GM18520 (cell line): ENCODE results near the gene BANP.
"Not testable (repeated sequence)": the region's sequence is repeated elsewhere in the genome, so short reads cannot be mapped to it uniquely, and the experiment has no call there.

Source experiments
- ATAC-seq: cut with Tn5 transposase; IDR thresholded peaks from one replicate; pipeline ENCODE4 v1.9.1; 2021; ENCODE audit not compliant: unreplicated experiment

The BANP gene

GRCh38 chr16:87926246-87927194 lies 24.7 kb upstream of the BANP start:
- no peak for ATAC-seq

- no peak for ATAC-seq
Measured at GRCh38 chr16:87927195-87927562, 24.1 kb upstream of the BANP start.

- ATAC-seq: no peak
Measured at GRCh38 chr16:87929986-87930385, 21.2 kb upstream of the BANP start.

GRCh38 chr16:87930456-87930855 lies 20.8 kb upstream of the BANP start:
- no peak for ATAC-seq

GRCh38 chr16:87931504-87931903 lies 19.7 kb upstream of the BANP start:
- no peak for ATAC-seq

GRCh38 chr16:87932475-87933139 lies 18.6 kb upstream of the BANP start:
- ATAC-seq: not testable (repeated sequence)

- no peak for ATAC-seq
Measured at GRCh38 chr16:87933140-87933495, 18.1 kb upstream of the BANP start.

GRCh38 chr16:87934752-87935425 lies 16.3 kb upstream of the BANP start:
- not testable (repeated sequence) for ATAC-seq

GRCh38 chr16:87936016-87936374 lies 15.2 kb upstream of the BANP start:
- not testable (repeated sequence) for ATAC-seq

GRCh38 chr16:87936375-87937230 lies 14.6 kb upstream of the BANP start, which contains the start of gene CA5A:
Gene CA5A (minus strand): TSS chr16:87936529. CDS start chr16:87936450, 79 bp downstream.
- no peak for ATAC-seq

- not testable (repeated sequence) for ATAC-seq
Measured at GRCh38 chr16:87937231-87937542, 14.0 kb upstream of the BANP start.

GRCh38 chr16:87938412-87938949 lies 12.8 kb upstream of the BANP start:
- no peak for ATAC-seq

GRCh38 chr16:87939562-87940423 lies 11.4 kb upstream of the BANP start:
- no peak for ATAC-seq

- ATAC-seq: no peak
Measured at GRCh38 chr16:87942680-87943079, 8.6 kb upstream of the BANP start.

- no peak for ATAC-seq
Measured at GRCh38 chr16:87945351-87946042, 5.7 kb upstream of the BANP start.

GRCh38 chr16:87946596-87947347 lies 4.5 kb upstream of the BANP start:
- ATAC-seq: no peak

GRCh38 chr16:87947356-87948118 lies 3.7 kb upstream of the BANP start:
- no peak for ATAC-seq

- no peak for ATAC-seq
Measured at GRCh38 chr16:87948119-87948545, 3.1 kb upstream of the BANP start.
